GM21528 (cell line): Measurements from ENCODE around the gene CDC42EP5.

Source experiments
- ATAC-seq: cut with Tn5 transposase; IDR thresholded peaks from one replicate; pipeline ENCODE4 v1.9.1; 2021; ENCODE audit warnings: mild to moderate bottlenecking, moderate library complexity; ENCODE audit not compliant: unreplicated experiment, low FRiP score

Gene CDC42EP5

DNA sequence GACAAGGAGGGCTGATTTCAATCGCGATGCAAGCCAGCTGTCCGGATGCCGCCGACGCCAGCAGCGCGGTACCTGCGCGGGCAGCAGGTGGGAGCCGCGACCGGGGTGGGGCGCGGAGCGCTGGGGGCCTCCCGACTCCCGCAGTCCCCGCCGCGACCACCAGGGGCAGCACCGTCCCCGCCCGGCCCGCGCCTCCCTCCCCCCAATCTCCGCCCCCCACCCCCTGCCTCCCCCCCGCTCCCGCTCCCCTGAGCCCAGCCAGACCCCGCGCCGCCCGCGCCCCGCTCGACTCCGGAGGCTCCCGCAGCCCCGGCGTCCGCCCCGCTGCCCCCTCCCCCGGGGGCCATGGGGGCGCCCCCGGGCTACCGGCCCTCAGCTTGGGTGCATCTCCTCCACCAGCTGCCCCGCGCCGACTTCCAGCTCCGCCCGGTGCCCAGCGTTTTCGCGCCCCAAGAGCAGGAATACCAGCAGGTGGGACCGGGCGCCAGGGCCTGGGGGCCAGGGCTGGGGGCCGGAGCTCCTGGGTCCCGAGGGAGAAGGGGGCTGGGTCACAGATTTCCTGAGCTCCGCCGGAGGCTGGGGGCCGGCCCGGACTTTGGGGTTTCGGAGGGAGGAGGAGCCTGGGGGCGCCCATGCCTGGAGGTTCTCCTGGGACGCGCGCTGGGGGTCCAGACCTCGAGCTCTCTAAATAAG, 57.7 kb downstream of the CDC42EP5 start, which contains the start of gene TTYH1:
TSS of gene TTYH1 (plus strand) at position 257 of the 693 bp plus-strand sequence. CDS start at position 346, 89 bp downstream.
- no peak for ATAC-seq
